Stimulated activated CD8-positive, alpha-beta memory T cell treated with anti-CD3 and anti-CD28 coated beads, Interleukin-15, amount 100 ng/mL, for 24 hours (primary cell): ENCODE data around the gene PRDM2.
A peak's percentile ranks its signal among the peaks of the same experiment; 100 is the strongest.

Experiments used
- DNase-seq: peaks from one replicate; pipeline ENCODE4 v3.0.0-alpha.2; 2020; ENCODE audit warnings: low read depth

The PRDM2 gene

GRCh38 chr1:13813398-13814012 is 113.5 kb downstream of the PRDM2 start:
- peak; percentile 47 for DNase-seq

DNA sequence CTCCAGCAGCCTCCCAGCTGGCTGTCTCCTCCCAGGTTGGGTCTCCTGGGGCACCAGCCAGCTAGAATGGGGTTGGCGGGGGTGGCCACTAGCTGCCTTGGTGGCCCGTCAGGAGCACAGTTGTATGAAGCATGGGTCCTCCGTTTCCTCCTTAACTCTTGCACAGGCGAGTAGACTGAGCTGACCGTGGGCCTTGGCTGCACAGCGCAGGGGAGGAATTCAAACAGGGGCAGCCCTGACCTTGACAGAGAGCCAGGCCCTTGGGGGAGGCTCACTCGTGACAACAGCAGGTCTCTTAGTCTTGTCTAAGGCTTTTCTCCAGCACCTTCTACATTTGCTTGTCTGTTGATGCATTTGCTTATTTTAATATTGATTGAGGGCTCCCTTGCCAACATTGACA is 114.1 kb downstream of the PRDM2 start:
- no peak for DNase-seq

- DNase-seq = no peak
These were observed 116.2 kb downstream of the PRDM2 start for GRCh38 chr1:13816016-13816760.

- DNase-seq = no peak
These were observed 117.9 kb downstream of the PRDM2 start for GRCh38 chr1:13817906-13818305.

DNA sequence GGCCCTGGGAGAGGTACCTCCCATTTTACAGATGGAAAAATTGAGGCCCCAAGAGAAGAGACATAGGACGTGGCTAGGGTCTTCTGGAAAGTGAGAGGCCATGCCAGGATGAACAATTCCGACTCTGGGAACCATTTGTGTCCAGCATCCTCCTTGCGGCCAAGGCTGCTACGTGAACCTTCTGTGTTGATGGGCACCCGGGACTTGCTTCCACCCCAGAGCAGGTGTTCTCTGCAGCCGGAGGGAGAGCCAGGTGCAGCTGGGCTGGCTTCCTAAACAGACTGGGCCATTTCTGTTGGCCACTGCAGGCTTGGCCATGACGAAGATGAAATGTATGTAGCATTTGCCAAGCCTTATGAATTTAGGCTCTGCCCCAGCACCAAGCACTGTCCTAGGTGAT is 118.9 kb downstream of the PRDM2 start:
- no peak for DNase-seq

DNA sequence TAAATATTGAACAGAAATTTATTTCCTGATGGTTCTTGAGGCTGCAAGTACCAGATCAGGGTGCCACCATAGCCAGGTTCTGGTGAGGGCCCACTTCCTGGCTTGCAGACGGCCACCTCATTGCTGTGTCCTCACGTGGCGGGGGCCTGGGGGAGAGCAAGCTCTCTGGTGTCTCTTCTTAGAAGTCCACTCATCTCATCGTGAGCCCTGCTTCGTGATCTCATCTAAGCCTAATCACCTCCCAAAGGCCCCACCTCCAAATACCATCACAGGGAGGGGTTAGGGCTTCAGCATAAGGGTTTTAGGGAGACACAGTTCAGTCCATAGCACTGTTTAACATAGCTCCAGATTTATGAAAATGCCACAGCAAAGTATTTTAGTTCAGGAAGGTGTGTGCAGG is 119.7 kb downstream of the PRDM2 start:
- no peak for DNase-seq

GRCh38 chr1:13820055-13820454 is 120.1 kb downstream of the PRDM2 start:
- no peak for DNase-seq

- no peak for DNase-seq
These were observed 120.5 kb downstream of the PRDM2 start for GRCh38 chr1:13820456-13820855.

GRCh38 chr1:13823126-13823880 is 123.3 kb downstream of the PRDM2 start:
- no peak for DNase-seq

DNA sequence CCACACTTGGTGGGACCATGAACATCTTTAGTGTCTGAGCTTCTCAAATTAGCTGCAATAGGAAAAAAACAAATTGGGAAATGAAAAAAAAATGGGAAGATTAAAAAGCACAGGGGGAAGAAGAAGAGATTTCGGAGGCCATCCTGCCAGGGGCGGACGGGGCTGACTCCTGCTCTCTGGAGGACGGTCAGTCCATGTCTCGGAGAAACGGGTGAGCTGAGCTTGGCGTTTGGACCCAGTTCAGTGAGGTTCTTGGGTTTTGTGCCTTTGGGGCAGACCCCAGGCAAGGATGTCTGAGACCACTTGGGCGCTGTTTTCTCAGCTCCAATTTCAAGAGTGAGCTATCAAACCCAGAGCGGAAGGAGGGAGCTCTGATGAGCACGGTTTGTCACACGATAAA is 123.9 kb downstream of the PRDM2 start:
- no peak for DNase-seq

- DNase-seq = no peak
These were observed 124.6 kb downstream of the PRDM2 start for GRCh38 chr1:13824626-13825025.

- DNase-seq = no peak
These were observed 125.0 kb downstream of the PRDM2 start for GRCh38 chr1:13825033-13825432.

DNA sequence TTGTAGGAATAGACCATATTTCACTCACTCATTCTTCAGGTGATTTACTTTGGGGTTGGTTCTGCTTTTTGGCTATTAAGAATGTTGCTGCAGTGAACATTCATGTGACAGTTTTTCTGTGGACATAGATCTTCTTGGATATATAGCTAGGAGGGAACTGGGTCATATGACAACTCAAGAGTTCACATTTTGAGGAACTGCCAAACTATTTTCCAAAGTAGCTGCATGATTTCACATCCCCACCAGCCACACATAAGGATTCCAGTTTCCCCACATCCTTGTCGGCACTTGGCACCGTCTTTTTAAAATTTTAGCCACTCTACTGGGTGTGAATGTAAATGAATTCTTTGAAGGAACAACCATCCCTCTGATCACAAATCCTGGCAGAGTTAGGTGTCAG is 126.0 kb downstream of the PRDM2 start:
- DNase-seq = no peak

DNA sequence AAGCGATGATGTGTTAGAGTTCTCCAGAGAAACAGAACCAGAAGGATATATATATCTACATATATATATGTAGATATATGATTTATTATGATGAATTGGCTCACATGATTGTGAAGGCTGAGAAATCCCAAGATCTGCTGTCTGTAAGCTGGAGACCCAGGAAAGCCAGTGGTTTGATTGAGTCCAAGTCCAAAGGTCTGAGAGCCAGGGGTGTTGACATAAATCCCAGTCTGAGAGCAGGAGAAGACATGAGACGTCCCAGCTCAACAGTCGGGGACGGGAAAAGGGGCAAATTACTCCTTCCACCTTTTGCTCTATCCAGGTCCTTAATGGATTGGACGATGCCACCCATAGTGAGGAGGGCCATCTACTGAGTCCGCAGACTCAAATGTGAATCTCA is 126.6 kb downstream of the PRDM2 start:
- no peak for DNase-seq

DNA sequence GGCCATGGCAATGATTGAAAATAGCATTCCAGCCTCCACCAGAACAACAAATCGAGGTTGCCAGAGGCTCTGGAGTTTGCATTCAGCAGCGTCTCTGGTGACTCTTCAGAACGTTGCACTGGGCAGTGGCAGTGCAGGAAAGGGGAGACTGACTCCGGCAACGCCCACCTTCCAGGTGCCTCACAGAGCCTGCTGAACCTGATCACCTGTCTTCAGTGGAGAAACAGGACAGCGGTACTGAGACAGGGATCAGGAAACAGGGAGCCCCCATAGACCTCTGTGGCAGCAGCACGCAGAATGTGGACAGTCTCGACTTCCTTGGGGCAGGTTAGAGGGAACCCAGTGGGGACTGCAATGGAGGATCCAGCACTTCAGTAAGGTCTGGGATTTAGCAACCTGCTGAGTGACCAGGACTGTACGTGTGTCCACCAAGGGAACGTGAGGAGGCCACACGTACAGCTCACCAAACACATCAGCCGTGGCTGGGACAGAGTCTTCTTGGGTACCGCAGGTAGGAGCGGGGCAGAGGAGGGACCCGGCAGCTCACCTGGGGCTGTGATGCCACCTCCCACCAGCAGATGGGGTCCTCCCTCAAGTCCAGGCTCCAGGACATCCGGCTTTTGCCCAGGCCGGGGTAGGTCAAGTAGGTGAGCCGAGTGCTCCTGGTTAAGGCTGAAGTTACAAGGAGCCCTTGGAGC is 128.6 kb downstream of the PRDM2 start:
- no peak for DNase-seq

DNA sequence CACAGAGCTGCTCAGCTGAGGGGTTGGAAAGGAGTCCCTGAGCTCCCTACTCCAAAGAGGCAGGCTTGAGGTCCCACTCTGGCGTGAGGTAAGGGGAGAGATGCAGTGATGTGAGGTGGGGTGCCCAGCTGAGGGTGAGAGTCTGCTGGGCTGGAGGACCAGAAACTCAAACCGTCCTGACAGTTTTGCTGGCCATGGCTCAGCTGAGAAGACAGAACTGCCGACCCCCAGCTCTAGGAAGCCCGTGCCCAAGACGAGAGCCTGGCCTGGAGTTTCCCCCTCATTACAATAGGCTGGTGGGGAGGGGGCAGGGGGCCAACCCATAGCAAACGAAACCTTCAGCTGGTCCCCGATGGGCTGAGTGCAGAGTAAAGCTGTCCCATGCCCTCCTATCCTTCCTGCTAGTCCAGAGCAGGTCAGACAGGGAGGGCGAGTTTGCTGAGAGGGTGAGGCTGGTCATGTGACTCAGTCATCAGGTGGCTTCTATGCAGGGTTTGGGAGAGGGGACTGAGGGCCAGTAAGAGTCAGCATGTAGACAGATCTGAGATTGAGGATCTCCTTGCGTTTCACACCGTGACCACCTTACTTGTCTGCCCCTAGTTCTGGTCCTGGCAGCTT is 129.3 kb downstream of the PRDM2 start:
- DNase-seq = no peak

- no peak for DNase-seq
These were observed 130.2 kb downstream of the PRDM2 start for GRCh38 chr1:13830170-13830569.

GRCh38 chr1:13830616-13831280 is 130.8 kb downstream of the PRDM2 start:
- DNase-seq = no peak

DNA sequence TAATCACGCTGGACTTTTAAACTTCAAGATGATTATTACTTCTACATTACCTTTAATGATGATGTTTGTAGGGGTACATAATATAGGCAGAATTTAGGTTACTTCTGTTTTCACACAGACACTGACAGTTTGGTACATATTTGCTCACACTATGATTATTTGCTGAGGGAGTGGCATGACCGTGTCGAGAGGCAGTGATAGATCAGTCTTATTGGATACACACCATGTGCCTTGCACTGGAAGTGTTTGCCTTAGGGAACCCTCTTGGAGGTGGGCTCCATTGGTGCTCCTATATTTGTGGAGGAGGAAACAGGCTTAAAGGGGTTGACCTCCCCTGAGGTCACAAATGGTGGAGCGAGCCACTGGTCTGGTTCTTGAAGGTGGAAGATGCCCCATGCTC is 132.1 kb downstream of the PRDM2 start:
- DNase-seq = no peak

- no peak for DNase-seq
These were observed 132.5 kb downstream of the PRDM2 start for GRCh38 chr1:13832536-13832935.

GRCh38 chr1:13836136-13836535 is 136.1 kb downstream of the PRDM2 start:
- no peak for DNase-seq

GRCh38 chr1:13836631-13837030 is 136.6 kb downstream of the PRDM2 start:
- no peak for DNase-seq
